NCI-H1048 (cell line): ENCODE data around the gene ADM5.
A peak's percentile ranks its signal among the peaks of the same experiment; 100 is the strongest.

ENCODE experiments used
- DNase-seq: peaks from one replicate; lab custom pipeline; 2025; lab: John Stamatoyannopoulos, UW

Gene ADM5

GRCh38 chr19:49689133-49690078 is at the start of gene ADM5:
TSS of gene ADM5 (plus strand) at chr19:49689594. CDS start at chr19:49689838, 244 bp downstream.
- DNase-seq: no peak

DNA sequence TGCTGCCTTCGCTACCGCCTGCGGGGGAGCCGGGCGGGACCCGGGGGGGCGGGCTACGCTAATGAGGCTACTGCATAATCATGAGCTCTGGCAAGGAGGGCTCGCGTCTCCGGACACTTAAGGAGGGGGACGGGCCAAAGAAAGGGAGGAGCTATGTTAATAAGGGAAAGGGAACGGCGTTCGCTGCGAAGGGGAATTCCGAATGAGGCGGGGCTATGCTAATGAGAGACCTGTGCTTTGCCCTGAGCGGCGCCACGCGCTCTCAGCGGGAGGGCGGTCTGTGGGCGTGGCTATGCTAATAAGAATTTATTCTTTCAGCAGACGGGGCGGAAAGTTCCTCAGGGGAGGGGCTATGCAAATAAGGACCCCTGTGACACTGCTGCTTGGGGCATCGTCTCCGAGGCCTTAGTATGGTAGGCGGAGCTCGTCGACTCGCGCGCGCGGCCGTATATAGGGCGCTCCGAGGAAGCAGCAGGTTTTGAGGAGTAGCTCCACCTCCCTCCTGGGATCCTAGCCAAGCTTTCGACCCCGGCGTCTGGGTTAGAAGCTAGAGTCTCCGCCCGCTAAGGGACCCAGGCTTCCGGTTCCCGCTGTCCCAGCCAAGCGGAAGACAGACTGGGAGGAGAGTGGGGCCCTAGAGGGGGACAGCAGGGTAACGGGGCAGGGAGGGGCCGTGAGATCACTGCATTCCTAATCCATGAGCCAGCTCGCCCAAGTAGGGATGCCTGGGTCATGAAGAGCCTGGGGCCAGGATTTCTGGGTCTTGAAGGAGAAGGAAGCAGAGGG is 49.1 kb upstream of the ADM5 start, which contains the start of gene RRAS:
Gene RRAS, minus strand, starts transcription at position 31 of the 786 bp plus-strand sequence. CDS start 45 bp downstream, outside the sequence.
- DNase-seq: peak; percentile 97

DNA sequence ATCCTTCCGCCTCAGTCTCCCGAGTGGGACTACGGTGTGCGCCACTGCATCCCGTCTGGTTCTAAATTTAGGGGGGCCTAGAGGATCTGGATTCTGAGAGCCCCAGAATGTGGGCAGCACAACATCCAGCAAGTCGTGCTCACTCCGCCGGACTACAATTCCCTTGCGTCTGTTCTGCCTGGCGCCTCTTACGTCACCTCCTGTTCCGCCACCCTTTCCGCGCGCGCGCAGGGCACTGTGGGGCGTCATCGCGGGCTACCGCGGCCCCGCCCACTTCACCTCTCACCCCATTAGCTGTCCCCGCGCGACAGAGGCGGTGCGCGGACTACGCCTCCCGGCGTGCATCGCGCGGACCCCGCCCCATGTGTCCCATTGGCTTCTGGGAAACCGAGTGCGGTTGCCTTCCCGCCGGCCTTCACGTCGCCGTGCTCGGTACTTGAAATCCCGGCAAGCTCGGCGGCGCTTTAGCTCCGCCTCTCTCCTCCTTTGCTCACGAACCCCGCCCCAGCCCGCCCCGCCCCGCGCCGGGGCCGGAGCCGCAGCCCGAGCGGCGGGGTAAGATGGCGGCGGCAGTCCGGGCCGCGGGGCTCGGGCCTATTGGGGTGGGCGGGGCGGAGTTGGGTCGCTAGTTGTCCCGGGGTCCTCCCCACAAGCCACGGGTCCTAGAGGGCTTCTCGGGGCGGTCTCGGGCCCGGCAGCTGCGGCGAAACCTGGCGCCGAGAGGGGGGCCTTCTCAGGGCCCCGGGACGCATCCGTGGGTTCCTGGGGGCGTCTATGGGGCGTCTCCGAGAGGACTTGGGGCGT is 47.5 kb upstream of the ADM5 start, which contains the start of gene SCAF1:
Gene SCAF1, plus strand, starts transcription at position 522 of the 804 bp plus-strand sequence. CDS start 2,818 bp downstream, outside the sequence.
- DNase-seq: peak; percentile 95

GRCh38 chr19:49642492-49643035 is 46.8 kb upstream of the ADM5 start:
- DNase-seq: no peak

GRCh38 chr19:49643466-49643865 is 45.9 kb upstream of the ADM5 start:
- no peak for DNase-seq

GRCh38 chr19:49645592-49645991 is 43.8 kb upstream of the ADM5 start:
- DNase-seq: no peak

DNA sequence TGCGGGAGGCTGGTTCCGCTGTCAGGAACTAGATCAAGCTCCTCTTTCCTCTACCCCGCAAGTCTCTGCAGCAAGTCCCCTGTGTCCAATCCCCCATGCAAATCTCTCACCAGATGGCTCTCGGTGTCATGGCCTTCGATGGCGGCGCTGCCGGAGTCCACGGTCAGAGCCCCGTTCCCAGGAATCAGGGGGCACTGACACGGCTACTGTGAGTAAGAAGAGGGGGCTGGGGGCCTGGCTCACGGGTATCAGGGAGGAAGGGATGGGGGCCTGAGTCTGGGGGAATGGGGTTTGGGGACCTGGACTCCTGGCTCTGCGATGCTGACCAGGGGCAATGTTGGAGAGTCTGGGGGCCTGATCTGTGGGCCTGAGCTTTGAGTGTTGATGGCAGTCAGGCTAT is 43.4 kb upstream of the ADM5 start:
- no peak for DNase-seq

GRCh38 chr19:49646586-49646985 is 42.8 kb upstream of the ADM5 start:
- no peak for DNase-seq

DNA sequence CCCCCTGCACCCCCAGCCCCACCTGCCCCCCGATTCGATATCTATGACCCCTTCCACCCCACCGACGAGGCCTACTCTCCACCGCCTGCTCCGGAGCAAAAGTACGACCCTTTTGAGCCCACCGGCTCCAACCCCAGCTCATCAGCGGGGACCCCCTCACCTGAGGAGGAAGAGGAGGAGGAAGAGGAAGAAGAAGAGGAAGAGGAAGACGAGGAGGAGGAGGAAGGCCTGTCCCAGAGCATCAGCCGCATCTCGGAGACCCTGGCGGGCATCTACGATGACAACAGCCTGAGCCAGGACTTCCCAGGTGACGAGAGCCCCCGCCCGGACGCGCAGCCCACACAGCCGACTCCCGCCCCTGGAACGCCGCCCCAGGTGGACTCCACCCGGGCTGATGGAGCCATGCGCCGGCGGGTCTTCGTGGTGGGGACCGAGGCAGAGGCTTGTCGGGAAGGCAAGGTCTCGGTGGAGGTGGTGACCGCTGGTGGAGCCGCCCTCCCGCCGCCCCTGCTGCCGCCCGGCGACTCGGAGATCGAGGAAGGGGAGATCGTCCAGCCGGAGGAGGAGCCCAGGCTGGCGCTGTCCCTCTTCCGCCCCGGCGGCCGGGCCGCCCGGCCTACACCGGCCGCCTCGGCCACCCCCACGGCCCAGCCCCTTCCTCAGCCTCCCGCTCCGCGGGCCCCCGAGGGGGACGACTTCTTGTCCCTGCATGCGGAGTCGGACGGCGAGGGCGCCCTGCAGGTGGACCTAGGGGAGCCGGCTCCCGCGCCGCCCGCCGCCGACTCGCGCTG is 38.2 kb upstream of the ADM5 start:
- no peak for DNase-seq

- no peak for DNase-seq
These were observed 37.4 kb upstream of the ADM5 start for GRCh38 chr19:49651820-49652550.

- no peak for DNase-seq
These were observed 36.6 kb upstream of the ADM5 start for GRCh38 chr19:49652551-49653465.

- no peak for DNase-seq
These were observed 36.0 kb upstream of the ADM5 start for GRCh38 chr19:49653466-49653806.

DNA sequence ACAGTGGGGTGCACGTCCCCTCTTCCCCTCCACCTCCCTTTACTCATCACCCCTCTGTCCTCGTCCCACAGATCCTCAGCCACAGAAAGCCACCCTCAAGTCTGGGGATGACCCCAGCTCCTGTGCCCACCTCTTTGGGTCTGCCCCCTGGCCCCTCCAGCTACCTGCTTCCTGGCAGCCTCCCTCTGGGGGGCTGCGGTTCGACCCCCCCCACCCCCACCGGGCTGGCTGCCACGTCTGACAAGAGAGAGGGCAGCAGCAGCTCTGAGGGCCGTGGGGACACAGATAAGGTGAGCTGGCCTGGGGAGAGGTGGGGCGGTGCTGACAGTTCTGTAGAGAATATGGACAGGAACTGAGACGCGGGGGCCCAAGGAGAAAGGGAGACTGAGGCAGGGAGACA is 34.8 kb upstream of the ADM5 start:
- no peak for DNase-seq

DNA sequence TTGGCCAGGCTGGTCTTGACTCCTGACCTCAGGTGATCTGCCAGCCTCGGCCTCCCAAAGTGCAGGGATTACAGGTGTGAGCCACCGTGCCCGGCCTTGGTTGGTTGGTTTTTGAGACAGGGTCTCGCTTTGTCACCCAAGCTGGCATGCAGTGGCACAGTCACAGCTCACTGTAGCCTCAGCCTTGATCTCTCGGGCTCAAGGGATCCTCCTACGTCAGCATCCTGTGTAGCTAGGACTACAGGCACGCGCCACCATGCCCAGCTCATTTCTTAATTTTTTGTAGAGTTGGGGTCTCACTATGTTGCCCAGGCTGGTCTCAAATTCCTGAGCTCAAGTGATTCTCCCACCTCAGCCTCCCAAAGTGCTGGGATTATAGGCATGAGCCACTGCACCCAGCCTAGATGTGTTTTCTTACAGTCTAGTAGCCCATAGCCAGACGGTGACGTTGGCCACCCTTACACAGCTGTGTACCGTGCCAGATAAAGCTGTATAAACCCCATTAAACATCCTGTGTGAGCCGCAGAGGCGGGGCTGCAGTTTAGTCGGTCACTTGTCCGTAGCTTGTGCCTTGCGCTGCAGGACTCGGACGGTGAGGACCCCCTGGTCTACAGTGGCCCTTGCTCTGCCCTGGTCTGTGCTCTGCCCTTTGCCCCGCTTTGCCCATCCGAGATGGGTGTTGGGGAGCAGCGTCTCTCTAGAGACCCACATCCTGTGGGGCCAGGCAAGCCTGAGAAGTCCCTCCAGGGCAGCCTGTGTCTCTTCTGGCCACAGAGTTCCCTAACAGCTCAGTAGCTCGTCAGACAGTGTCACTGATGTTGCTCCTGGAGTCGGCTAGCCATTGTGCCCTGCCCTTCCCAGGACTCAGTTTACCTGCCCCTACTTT is 33.6 kb upstream of the ADM5 start:
- no peak for DNase-seq

- no peak for DNase-seq
These were observed 32.8 kb upstream of the ADM5 start for GRCh38 chr19:49656456-49657109.

- no peak for DNase-seq
These were observed 31.8 kb upstream of the ADM5 start for GRCh38 chr19:49657493-49658138.

- DNase-seq: no peak
These were observed 31.3 kb upstream of the ADM5 start for GRCh38 chr19:49658139-49658517.
